Measurements from ENCODE around the gene TMEM132C. TPM values are rescaled to one million over a fixed set of nuclear protein-coding genes. Genes with fewer than 3 reads are reported as not detected.

The TMEM132C gene
- total RNA-seq, 6 experiments from 2014 or later = not detected

GRCh38 chr12:128623748-128624147, 356.8 kb downstream of the TMEM132C start:
- TF ChIP-seq CTCF (IDR thresholded peaks at IDR 0.05) = no peak
- H3K4me3 Mint-ChIP-seq = no peak overlapping the region

GRCh38 chr12:128626808-128627320, 359.9 kb downstream of the TMEM132C start:
- Mint-ChIP-seq H3K9me3 (peaks cover 62% of the 10 kb centered on the region), H3K4me1 (ENCODE audit: low read depth) (no peaks in the 10 kb centered on the region), H3K27ac (no peak overlapping the region), H3K4me3 (no peak overlapping the region), H3K27me3 (ENCODE audit: insufficient read depth) (no peaks in the 10 kb centered on the region; the same call in 1 of the 2 replicates), H3K36me3 (ENCODE audit: low read depth) (peaks cover 5% of the 10 kb centered on the region)
- TF ChIP-seq CTCF (IDR thresholded peaks at IDR 0.05) = no peak
- DNase-seq = no peak

More at GRCh38 chr12:128623748-128624147, 356.8 kb downstream of the TMEM132C start:
- Mint-ChIP-seq H3K27me3 (ENCODE audit: insufficient read depth) (no peaks in the 10 kb centered on the region; the same call in 1 of the 2 replicates), H3K4me1 (ENCODE audit: low read depth) (no peaks in the 10 kb centered on the region), H3K9me3 (peaks cover 56% of the 10 kb centered on the region), H3K36me3 (ENCODE audit: low read depth) (peaks cover 5% of the 10 kb centered on the region), H3K27ac (no peak overlapping the region)
- DNase-seq = no peak

- Mint-ChIP-seq H3K27ac (no peak overlapping the region), H3K4me3 (no peak overlapping the region), H3K27me3 (ENCODE audit: insufficient read depth) (no peaks in the 10 kb centered on the region; the same call in 1 of the 2 replicates), H3K4me1 (ENCODE audit: low read depth) (no peaks in the 10 kb centered on the region), H3K9me3 (peaks cover 67% of the 10 kb centered on the region), H3K36me3 (ENCODE audit: low read depth) (peaks cover 5% of the 10 kb centered on the region)
- no peak for TF ChIP-seq CTCF (IDR thresholded peaks at IDR 0.05)
- no peak for DNase-seq
These were observed 360.7 kb downstream of the TMEM132C start for GRCh38 chr12:128627659-128628058.

GRCh38 chr12:128629979-128630378, 363.0 kb downstream of the TMEM132C start:
- Mint-ChIP-seq H3K4me1 (ENCODE audit: low read depth) (no peaks in the 10 kb centered on the region), H3K36me3 (ENCODE audit: low read depth) (peaks cover 5% of the 10 kb centered on the region), H3K27me3 (ENCODE audit: insufficient read depth) (no peaks in the 10 kb centered on the region; the same call in 1 of the 2 replicates), H3K9me3 (peaks cover 65% of the 10 kb centered on the region), H3K27ac (no peak overlapping the region), H3K4me3 (no peak overlapping the region)
- no peak for DNase-seq
- TF ChIP-seq CTCF (IDR thresholded peaks at IDR 0.05) = no peak

- no peak for DNase-seq
- no peaks in the 10 kb centered on the region for H3K4me1 Mint-ChIP-seq (ENCODE audit: low read depth)
- peaks cover 4% of the 10 kb centered on the region; the same call in 1 of the 2 replicates for H3K36me3 Mint-ChIP-seq (ENCODE audit: low read depth)
- peaks cover 46% of the 10 kb centered on the region for H3K9me3 Mint-ChIP-seq
- TF ChIP-seq CTCF (IDR thresholded peaks at IDR 0.05) = no peak
- H3K4me3 Mint-ChIP-seq = no peak overlapping the region
- H3K27ac Mint-ChIP-seq = no peak overlapping the region
- no peaks in the 10 kb centered on the region for H3K27me3 Mint-ChIP-seq (ENCODE audit: insufficient read depth)
These were observed 371.0 kb downstream of the TMEM132C start for GRCh38 chr12:128637642-128638606.

All from HFFc6 (cell line).